ENCODE data around the gene ATXN2L.

The ATXN2L gene

GRCh38 chr16:28873543-28874201 is 50.9 kb downstream of the ATXN2L start:
- no peak overlapping the region for H3K4me3 ChIP-seq
- no peak for DNase-seq (ENCODE audit: low read depth, low spot score)
- H3K36me3 ChIP-seq (ENCODE audit: insufficient read depth, low read length), result peaks cover 23% of the 10 kb centered on the region
- H3K9ac ChIP-seq (ENCODE audit: insufficient read length), result no peak overlapping the region
- H3K9me3 ChIP-seq (ENCODE audit: low read depth, low read length), result no peaks in the 10 kb centered on the region
- no peak overlapping the region for H3K27ac ChIP-seq
- TF ChIP-seq EZH2 (IDR thresholded peaks at IDR 0.05) (no peak), POLR2AphosphoS5 (IDR thresholded peaks at IDR 0.05; ENCODE audit: borderline replicate concordance, low read depth, low read length) (no peak), FOXP2 (optimal IDR thresholded peaks at IDR 0.05; ENCODE audit: control extremely low read depth, extremely low read length, insufficient read depth) (no peak)

GRCh38 chr16:28874406-28874805 is 51.6 kb downstream of the ATXN2L start:
- Histone ChIP-seq H3K9ac (ENCODE audit: insufficient read length) (no peak overlapping the region), H3K9me3 (ENCODE audit: low read depth, low read length) (no peaks in the 10 kb centered on the region), H3K27ac (no peak overlapping the region), H3K4me3 (no peak overlapping the region), H3K36me3 (ENCODE audit: insufficient read depth, low read length) (peaks cover 15% of the 10 kb centered on the region)
- DNase-seq (ENCODE audit: low read depth, low spot score), result no peak
- no peak for TF ChIP-seq POLR2AphosphoS5 (IDR thresholded peaks at IDR 0.05; ENCODE audit: borderline replicate concordance, low read depth, low read length)
- TF ChIP-seq FOXP2 (optimal IDR thresholded peaks at IDR 0.05; ENCODE audit: control extremely low read depth, extremely low read length, insufficient read depth), result no peak
- TF ChIP-seq EZH2 (IDR thresholded peaks at IDR 0.05), result no peak

GRCh38 chr16:28875134-28876018 is 52.6 kb downstream of the ATXN2L start:
- Histone ChIP-seq H3K27ac (peak overlapping the region; percentile 25; the same call in 1 of the 2 replicates), H3K4me3 (no peak overlapping the region), H3K9ac (ENCODE audit: insufficient read length) (no peak overlapping the region), H3K9me3 (ENCODE audit: low read depth, low read length) (no peaks in the 10 kb centered on the region), H3K36me3 (ENCODE audit: insufficient read depth, low read length) (peaks cover 6% of the 10 kb centered on the region)
- DNase-seq (ENCODE audit: low read depth, low spot score), result no peak
- TF ChIP-seq POLR2AphosphoS5 (IDR thresholded peaks at IDR 0.05; ENCODE audit: borderline replicate concordance, low read depth, low read length), result no peak
- no peak for TF ChIP-seq FOXP2 (optimal IDR thresholded peaks at IDR 0.05; ENCODE audit: control extremely low read depth, extremely low read length, insufficient read depth)
- no peak for TF ChIP-seq EZH2 (IDR thresholded peaks at IDR 0.05)

- Histone ChIP-seq H3K27ac (peak overlapping the region; percentile 25), H3K9me3 (ENCODE audit: low read depth, low read length) (no peaks in the 10 kb centered on the region), H3K9ac (ENCODE audit: insufficient read length) (no peak overlapping the region), H3K36me3 (ENCODE audit: insufficient read depth, low read length) (peaks cover 6% of the 10 kb centered on the region), H3K4me3 (no peak overlapping the region)
- no peak for TF ChIP-seq EZH2 (IDR thresholded peaks at IDR 0.05)
- no peak for TF ChIP-seq POLR2AphosphoS5 (IDR thresholded peaks at IDR 0.05; ENCODE audit: borderline replicate concordance, low read depth, low read length)
- no peak for TF ChIP-seq FOXP2 (optimal IDR thresholded peaks at IDR 0.05; ENCODE audit: control extremely low read depth, extremely low read length, insufficient read depth)
- no peak for DNase-seq (ENCODE audit: low read depth, low spot score)
Observed at GRCh38 chr16:28876019-28876659, 53.3 kb downstream of the ATXN2L start.

GRCh38 chr16:28876973-28877654 is 54.3 kb downstream of the ATXN2L start:
- TF ChIP-seq POLR2AphosphoS5 (IDR thresholded peaks at IDR 0.05; ENCODE audit: borderline replicate concordance, low read depth, low read length) (peak; percentile 11; the same call in 1 of the 2 replicates), EZH2 (IDR thresholded peaks at IDR 0.05) (no peak)
- Histone ChIP-seq H3K9ac (ENCODE audit: insufficient read length) (no peak overlapping the region), H3K27ac (0 out of 2 replicates have a peak overlapping the region, but pooled peaks have one; percentile 19), H3K9me3 (ENCODE audit: low read depth, low read length) (no peaks in the 10 kb centered on the region), H3K4me3 (no peak overlapping the region), H3K36me3 (ENCODE audit: insufficient read depth, low read length) (peaks cover 6% of the 10 kb centered on the region)
- no peak for DNase-seq (ENCODE audit: low read depth, low spot score)

GRCh38 chr16:28877655-28878000 is 54.8 kb downstream of the ATXN2L start:
- H3K4me3 ChIP-seq, result no peak overlapping the region
- DNase-seq (ENCODE audit: low read depth, low spot score), result no peak
- H3K9ac ChIP-seq (ENCODE audit: insufficient read length), result no peak overlapping the region
- no peaks in the 10 kb centered on the region for H3K9me3 ChIP-seq (ENCODE audit: low read depth, low read length)
- no peak for TF ChIP-seq FOXP2 (optimal IDR thresholded peaks at IDR 0.05; ENCODE audit: control extremely low read depth, extremely low read length, insufficient read depth)
- no peak for TF ChIP-seq EZH2 (IDR thresholded peaks at IDR 0.05)
- TF ChIP-seq POLR2AphosphoS5 (IDR thresholded peaks at IDR 0.05; ENCODE audit: borderline replicate concordance, low read depth, low read length), result no peak
- H3K27ac ChIP-seq, result no peak overlapping the region
- H3K36me3 ChIP-seq (ENCODE audit: insufficient read depth, low read length), result peaks cover 6% of the 10 kb centered on the region

- TF ChIP-seq EZH2 (IDR thresholded peaks at IDR 0.05) (no peak), FOXP2 (optimal IDR thresholded peaks at IDR 0.05; ENCODE audit: control extremely low read depth, extremely low read length, insufficient read depth) (no peak), POLR2AphosphoS5 (IDR thresholded peaks at IDR 0.05; ENCODE audit: borderline replicate concordance, low read depth, low read length) (no peak)
- H3K27ac ChIP-seq, result no peak within 1 kb of the TSS
- H3K9ac ChIP-seq (ENCODE audit: insufficient read length), result peak within 1 kb of the TSS; percentile 84
- H3K36me3 ChIP-seq (ENCODE audit: insufficient read depth, low read length), result peaks cover 6% of the 10 kb centered on the region
- H3K4me3 ChIP-seq, result peak within 1 kb of the TSS; percentile 86
- no peak for DNase-seq (ENCODE audit: low read depth, low spot score)
- no peaks in the 10 kb centered on the region for H3K9me3 ChIP-seq (ENCODE audit: low read depth, low read length)
Observed at GRCh38 chr16:28878083-28878926, 55.5 kb downstream of the ATXN2L start, which contains the start of gene ATP2A1. Gene ATP2A1, plus strand, starts transcription at chr16:28878488. Its CDS starts 184 bp downstream, at chr16:28878672.

Measured in SK-N-MC (cell line).